Right kidney (tissue), 1 donor: ENCODE results near the gene FCGBP.
A peak's percentile ranks its signal among the peaks of the same experiment; 100 is the strongest.
"Not testable (repeated sequence)": the region's sequence is repeated elsewhere in the genome, so short reads cannot be mapped to it uniquely, and the experiment has no call there.

Experiments used
- DNase-seq: peaks from one replicate; pipeline ENCODE4 v3.0.0-alpha.2; 2016

Gene FCGBP

DNA sequence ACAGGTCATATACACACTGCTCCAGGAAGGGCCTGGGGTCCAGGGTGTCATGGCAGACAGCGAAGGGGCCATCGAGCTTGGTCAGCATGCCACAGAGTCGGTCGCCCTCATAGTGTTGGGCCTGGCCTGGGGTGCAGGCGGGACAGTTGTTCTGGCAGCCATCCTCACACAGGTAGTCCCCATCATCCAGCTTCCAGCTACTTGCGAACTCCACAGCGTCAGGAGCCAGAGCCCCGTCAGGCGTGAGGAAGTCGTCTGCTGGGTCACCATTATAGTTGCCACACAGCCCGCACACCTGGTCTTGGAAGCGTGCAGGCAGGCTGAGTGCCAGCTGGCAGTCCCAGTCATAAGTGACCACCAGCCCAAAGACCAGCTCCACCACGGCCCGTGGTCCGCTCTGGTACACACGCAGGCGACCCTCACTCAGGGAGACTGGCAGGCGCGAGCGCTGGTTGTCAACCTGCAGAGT, 16.2 kb downstream of the FCGBP start:
- no peak for DNase-seq

DNA sequence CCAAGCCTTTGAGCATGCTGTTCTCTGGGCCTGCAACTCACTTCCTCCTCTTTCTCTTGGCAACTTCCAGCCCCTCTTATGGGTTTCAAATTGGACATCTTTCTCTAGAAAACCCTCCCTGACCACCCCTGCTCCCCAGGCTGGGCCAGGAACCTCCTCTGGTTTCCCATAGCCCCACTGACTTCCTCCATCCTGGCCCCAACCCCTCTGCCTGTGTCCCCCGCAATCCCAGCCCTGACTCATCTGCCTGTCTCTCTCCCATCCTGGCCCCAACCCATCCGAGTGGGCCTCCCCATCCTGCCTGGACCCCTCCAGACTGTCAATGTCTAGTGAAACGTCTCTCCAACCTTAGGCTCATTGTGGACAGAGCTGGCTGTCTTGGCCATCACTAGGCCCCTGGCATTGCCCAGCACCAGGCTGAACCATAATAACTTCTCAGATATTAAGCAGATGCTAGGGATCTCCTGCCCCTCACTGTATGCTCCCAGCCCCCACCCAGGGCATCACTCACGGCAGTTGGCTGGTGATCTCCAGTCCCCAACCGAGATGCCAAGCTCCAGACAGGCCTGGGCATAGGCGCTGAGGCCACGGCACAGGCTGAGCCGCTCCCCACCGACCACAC, 16.8 kb downstream of the FCGBP start:
- no peak for DNase-seq

DNA sequence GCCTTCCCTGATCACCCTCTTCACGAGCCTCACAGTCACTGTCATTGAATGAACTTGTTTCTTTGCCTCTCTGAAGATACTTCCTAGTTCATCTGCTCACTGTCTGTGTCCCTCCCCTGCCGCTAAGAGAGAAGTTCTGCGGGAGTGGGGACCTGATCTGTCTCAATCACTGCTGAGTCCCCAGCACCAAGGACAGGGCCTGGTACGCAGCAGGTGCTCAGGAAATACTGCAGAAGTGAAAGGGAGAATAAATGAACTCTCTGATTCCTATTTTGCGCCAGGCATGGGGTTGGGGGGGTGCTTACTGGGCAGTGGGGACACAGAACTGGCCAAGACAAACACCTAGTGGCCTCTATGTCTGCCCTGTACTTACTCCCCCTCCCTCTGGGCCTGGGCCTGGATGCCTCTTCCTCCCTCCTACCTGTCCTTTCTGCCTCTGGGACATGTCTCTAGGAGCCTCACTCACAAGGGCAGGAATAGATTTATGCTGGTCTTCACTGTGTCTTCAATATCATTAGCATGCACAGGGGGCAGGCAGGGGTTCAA, 17.5 kb downstream of the FCGBP start:
- DNase-seq: no peak

DNA sequence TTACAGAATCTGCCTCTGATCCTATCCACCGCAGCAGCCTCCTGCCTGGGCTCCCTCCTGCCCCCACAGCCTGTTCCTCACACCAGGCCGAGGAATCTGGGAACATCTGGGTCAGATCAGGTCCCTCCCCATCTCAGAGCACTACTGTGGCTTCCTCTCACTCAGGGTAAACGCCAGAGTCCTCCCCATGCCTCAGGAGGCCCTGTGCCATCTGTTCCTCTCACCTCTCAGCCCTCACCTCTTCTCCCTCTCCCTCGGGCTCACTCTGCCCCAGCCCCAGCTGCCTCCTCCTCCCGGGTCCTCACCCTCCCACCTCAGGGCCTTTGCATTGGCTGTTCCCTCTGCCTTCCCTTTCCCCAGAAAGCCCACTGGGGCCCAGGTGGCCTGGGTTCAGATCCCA, 18.2 kb downstream of the FCGBP start:
- DNase-seq: no peak

DNA sequence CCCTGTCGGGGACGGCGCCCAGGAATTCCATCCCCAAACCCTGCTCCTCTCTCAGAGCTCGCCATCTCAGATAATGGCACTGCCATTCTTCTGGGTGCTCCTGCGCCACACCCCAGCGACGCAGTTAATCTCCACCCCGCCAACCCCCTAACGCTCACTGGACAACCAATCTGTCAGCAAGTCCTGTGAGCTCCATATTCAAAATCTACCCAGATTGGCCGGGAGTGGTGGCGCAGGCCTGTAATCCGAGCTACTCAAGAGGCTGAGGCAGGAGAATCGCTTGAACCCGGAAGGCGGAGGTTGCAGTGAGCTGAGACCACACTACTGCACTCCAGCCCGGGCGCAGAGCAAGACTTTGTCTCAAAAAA, 18.6 kb downstream of the FCGBP start:
- no peak for DNase-seq

DNA sequence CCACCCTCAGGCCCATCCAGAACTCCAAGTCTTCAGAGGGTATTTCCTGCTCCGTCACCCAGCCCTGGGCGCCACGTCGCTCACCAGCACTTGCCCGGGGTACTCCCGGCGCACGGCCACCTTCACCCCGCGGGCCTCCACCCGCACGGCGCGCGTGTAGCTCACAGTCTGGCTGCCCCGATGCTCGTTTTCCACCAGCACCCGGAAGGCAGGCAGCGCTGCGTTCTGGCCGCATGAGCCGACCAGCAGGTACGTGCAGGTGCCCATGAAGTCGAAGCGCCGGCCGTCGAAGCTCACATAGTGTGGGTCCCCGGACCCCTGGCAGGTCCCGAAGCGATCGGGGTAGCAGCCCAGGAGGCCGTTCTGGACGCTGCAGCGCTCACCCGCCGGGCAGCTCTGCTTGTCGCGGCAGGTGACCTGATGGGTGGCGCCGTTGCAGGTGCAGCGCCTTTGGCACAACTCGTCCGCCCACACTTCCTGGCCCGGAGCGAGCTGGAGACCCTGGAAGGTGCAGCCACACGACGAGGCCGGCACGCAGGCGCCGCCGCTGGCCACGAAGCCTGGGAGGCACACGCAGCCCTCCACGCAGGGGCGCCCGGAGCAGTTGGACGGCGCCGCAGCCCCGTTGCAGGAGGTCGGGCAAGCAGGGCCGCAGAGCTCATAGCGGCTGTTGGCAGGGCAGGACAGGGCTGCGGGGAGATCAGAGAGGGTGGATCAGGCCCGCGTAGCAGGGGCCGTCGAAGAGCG, 19.2 kb downstream of the FCGBP start:
- peak; percentile 36 for DNase-seq

DNA sequence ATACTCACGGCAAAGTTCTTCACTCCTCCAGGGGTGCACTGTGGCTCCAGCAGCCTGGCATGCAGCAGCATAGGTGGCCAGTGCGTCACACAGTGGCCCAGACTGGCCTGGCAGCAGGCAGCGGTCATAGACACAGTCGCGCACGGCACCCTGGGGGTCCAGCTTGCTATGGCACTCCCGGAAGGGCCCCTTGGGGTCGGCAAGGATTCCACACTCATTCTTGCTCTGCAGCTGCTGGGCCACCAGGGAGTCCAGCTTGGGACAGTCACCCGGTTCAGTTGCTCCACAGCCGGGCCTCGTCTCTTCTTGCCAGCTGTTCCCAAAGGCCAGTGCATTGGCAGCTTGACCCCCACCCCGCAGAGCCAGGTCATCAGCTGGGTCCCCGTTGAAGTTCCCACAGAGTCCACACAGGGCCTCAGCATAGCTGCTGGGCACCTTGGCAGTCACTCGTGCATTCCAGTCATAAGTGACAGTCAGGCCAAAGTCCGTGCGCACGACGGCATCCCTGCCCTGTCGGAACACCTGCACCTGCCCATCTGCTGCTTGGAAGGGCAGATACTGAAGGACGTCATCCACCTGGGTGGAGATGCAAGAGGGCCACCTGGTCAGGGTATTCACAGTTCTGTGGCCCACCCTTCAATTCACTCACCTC, 20.6 kb downstream of the FCGBP start:
- no peak for DNase-seq

DNA sequence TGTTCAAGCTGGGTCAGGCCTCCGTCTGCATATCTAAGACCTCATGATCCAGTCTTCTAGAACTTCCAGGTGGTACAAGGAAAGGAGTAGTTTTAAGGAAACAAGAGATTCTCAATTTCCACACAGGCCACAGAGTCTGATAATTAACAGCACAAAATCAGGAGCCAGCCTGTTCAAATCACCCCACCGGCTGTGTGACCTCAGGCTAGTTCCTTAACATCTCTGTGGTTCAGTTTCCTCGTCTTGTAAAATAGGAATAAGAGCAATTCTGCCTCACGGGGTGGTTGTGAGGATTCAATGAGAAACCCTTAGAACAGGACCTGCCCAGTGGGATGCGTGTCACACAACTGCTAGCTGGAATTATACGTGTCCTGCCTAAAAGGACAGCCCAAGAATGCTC, 25.6 kb downstream of the FCGBP start:
- DNase-seq: no peak

DNA sequence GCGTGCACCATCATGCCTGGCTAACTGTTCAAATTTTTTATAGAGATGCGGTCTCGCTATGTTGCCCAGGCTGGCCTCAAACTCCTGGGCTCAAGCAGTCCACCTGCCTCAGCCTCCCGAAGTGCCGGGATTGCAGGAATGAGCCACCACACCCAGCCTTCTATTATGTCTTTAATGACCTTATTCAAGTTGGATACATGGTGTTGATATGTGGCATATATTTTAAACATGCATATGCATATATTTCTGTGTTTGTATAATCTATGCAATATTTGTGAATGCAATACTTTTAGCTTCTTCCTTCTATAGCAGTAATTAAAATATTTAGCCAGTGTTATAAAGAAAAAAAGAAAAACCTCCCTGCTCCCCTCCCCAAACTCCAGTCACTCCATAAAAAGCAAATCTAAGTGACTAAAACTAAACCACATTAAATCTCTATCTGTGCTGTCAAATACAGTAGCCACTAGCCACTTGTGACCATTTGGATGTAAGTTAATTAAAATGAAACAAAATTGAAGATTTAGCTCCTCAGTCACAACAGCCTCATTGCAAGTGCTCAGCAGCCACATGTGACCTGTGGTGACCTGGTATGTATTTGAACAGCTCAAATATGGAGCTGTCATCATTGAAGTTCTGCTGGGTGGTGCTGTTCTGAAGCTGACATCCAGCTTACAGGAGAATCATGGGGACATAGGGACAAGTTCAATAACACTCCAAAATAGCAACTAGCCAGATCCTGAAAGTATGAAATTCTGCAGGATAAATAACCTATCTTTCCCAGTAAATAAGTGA, 27.4 kb downstream of the FCGBP start:
- no peak for DNase-seq

DNA sequence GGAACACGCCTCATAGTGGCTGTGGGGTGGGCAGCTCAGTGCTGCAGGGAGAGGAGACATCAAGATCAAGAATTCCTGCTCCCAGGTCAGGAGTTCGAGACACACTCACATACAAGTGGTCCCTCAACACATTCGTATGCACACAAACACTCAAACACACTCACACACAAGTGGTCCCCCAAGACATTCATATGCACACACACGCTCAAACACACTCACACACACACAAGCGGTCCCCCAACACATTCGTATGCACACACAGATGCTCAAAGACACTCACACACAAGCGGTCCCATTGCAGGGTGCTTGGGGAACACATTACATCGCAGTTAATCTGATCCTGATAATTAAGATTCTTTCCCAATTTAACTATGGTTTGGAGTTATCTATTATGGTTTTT, 28.2 kb downstream of the FCGBP start:
- no peak for DNase-seq

DNA sequence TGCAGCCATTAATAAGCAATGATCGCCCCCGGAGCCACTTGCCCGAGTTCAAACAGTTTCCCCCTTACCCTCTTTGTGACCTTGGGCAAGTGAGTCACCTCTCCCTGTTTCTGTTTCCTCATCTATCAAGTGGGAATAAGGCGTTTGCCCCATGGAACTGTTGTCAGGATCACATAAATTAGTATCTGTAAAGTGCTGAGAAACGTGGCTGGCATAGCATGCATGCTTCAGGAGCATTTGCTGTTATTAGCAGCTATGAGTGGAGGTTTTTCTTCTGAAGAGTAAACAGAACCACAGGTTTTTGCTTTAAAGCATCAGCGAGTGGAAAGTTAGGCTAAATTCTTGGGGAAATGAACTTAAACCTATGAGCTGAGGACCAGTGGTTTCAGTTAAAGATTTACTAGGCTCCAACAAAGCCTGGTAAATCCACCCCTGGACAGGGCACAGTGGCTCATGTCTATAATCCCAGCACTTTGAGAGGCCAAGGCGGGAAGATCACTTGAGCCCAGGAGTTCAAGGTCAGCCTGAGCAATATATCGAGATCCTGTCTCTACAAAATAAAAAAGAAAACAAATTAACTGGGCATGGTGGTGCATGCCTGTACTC, 30.8 kb downstream of the FCGBP start:
- not testable (repeated sequence) for DNase-seq

DNA sequence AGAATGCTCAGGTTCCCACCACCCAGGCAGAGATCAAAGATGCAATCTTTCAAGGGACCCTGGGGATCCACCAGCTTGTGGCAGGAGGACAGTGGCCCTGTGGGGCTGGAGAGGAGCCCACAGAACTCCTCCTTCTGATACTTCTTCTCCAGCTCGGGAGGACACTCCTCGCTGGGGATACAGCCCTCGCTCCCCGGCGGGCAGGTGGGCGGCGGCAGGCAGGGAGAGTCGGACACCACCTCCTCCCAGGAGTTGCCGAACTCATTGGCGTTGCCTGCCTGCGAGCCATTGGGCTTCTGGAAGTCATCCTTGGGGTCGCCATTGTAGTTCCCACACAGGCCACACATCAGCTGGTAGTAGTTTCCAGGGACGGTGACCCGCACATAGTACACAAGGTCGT, 32.1 kb downstream of the FCGBP start:
- not testable (repeated sequence) for DNase-seq

DNA sequence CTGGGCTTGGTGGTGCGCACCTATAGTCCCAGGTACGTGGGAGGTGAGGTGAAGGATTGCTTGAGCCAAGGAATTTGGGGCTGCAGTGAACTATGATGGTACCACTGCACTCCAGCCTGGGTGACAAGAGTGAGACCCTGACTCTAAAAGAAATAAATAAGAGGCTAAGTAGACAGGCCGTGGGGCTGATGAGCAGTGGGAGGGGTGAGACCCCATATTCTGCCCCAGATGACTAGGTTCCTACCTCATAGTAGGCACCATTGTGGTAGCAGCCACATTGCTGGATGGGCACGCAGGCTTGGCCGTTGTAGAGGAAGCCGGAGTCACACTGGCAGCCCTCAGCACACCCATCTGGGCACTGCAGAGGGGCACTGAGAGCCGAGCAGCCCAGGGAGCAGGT, 32.8 kb downstream of the FCGBP start:
- DNase-seq: not testable (repeated sequence)

DNA sequence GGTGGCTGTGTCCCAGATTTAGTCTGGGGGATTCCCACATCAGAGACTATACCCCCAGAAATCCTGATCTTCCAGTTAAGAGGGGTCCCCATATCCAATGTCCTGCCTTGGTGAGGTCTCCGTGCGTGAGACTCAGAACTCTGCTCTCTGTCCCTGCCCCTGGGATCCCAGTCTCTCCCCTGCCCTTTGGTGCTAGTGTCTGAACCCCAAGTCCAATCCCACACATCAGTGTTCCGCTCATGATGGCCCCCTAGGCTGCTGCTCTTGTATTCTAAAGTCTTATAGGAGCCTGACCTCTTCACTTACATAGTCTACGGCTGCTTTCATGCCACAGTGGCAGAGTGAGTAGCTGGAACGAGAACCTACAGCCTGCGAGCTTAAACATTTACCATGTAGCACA, 35.6 kb downstream of the FCGBP start:
- not testable (repeated sequence) for DNase-seq

DNA sequence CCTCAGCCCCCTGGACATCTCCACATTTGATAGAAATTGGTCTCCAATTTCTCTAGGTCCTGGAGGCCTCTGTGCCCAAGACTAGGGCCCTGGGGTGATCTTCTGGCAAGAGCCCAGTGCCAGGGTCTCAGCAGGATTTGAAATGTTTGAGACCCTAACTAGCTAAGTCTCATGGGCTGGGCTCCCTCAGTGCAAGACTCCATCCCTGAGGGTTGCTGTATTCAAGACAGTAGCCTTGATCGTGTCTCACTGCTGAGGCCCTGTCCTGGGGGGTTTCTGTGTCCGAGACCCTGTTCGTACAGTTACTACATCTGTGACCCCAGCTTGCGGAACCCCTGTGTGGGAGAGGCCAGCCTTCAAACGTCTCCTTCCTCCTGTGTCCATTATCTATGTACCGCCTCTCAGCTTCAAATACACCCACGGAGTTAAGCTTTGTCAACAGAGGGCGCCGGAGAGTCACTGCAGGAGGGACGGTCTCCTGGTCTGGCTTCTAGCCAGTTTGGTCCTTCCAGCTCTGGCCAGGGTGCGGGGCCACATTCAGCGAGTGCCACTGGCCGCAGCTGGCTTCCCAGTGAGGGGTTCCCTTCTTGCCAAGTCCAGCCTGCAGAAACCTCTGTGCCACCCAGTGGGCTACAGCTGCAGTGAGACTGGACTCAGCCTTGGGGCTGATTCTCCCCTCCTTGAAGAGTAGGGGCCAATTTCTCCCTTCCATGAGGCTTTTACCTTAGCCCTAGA, 36.8 kb downstream of the FCGBP start:
- DNase-seq: peak; percentile 61

DNA sequence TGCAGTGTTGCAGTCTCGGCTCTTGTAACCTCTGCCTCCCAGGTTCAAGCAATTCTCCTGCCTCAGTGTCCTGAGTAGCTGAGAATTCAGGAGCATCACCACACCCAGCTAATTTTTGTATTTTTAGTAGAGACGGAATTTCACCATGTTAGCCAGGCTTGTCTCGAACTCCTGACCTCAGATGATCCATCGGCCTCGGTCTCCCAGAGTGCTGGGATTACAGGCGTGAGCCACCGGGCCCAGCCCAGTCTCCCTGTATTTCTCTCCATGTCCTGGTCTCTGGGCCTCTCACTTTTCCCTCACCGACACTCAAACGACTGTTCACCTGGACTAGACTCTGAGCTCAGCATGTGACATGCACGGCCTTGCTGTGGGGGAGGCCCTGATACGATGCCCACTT, 39.3 kb downstream of the FCGBP start:
- not testable (repeated sequence) for DNase-seq

DNA sequence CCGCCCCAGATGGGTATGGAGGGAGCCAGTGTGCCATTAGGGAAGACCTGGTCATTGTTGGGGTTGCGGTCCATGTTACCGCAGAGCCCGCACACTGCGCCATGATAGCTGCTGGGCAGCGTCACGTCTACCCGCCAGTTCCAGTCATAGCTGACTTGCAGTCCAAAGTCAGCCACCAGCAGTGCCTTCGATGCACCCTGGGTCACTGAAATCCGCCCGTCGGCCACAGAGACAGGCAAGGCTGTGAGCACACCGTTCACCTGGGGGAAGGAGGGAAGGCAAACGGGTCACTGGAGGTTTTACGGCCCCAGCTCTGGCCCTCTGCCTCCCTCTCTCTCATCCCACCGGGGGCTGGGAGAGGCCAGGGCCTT, 40.2 kb downstream of the FCGBP start:
- not testable (repeated sequence) for DNase-seq

DNA sequence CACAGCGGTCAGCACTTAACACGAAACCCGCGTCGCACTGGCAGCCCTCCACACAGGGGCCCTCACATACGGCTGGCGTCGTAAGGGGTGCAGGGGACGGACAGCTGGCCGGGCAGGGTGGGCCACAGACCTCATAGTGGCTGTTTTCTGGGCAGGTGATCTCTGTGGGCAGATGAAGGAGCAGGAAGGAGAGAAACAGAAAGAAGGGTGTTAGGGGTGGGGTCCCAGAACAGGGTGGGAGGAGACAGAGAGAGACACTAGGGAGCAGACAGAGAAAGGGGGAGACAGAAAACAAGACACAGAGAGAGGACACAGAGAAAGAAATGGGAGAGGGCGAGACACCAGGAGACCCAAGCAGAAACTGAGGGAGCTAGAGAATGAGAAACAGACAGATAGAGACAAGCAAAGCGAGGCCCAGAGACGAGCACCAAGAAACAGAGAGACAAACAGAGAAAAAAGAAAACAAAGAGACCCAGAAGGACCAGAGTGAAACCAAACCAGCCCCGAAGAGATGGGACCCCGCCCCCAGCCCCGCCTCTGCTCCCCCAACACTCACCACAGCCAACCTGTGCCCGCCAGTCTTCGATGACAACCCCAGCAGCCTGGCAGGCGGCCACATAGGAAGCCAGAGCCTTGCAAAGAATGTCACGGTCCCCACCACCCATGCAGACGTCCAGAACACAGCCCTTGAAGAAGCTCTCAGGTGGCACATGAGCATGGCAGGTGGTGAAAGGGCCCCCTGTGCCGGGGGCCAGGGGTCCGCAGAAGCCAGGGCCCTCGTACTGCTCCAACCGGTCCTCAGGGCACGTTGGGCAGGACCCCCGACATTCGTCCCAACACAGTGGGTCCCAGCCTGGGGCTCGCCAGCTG, 40.8 kb downstream of the FCGBP start:
- DNase-seq: not testable (repeated sequence)

DNA sequence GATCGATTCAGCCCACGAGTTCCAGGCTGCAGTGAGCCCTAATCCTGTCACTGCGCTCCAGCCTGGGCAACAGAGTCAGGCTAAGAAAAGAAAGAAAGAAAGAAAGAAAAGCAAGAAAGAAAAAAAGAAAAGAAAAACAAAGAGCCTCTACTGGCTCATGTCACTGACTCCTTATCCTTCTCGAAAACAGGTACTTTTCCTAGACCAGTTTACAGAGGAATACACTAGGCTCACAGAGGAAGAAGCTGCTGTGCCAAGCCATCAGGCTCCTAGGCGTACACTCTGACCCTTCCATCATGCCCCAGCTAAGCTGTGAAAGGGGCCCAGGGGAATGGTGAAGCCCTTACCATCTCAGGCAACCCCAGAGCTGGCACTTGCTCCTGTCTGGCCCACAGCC, 41.9 kb downstream of the FCGBP start:
- not testable (repeated sequence) for DNase-seq
